Colonic mucosa (tissue), 4 donors: Measurements from ENCODE around the gene SLC39A12. TPM values are rescaled to one million over a fixed set of nuclear protein-coding genes. Genes with fewer than 3 reads are reported as not detected.

ENCODE experiments used
- DNase-seq: peaks from one replicate; pipeline ENCODE4 v3.0.0-alpha.2; 2020
- H3K27ac ChIP-seq: fragments of 200-600 bp; one replicate; pipeline ENCODE4 v1.8.0; 2021
- H3K27me3 ChIP-seq: fragments of 200-600 bp; one replicate; pipeline ENCODE4 v1.8.0; 2021
- H3K36me3 ChIP-seq: fragments of 200-600 bp; one replicate; pipeline ENCODE4 v1.8.0; 2021
- H3K4me1 ChIP-seq: fragments of 200-600 bp; one replicate; pipeline ENCODE4 v1.8.0; 2021; ENCODE audit warnings: mild to moderate bottlenecking
- H3K4me3 ChIP-seq: fragments of 200-600 bp; one replicate; pipeline ENCODE4 v1.8.0; 2021
- H3K9ac ChIP-seq, 2 donors: one replicate each; pipeline ENCODE4 v1.7.0; 2013; ENCODE audit warnings: control low read depth in 2 of 2, low read depth in 2 of 2, low read length in 2 of 2
- H3K9me3 ChIP-seq: fragments of 200-600 bp; one replicate; pipeline ENCODE4 v1.8.0; 2021
- CTCF ChIP-seq: fragments of 200-600 bp; IDR thresholded peaks from one replicate; pipeline ENCODE4 v1.8.0; 2022; ENCODE audit warnings: antibody characterized with exemption, mild to moderate bottlenecking
- intact Hi-C: fragments of 100-400 bp; cut with DNase I; formaldehyde crosslinking; loops from one replicate; pipeline ENCODE4 v1.14.1; 2022
- total RNA-seq, 2 donors: library from RNA; stranded (reverse); fragmentation: NEBNext Ultra II Directional in 1 of 2; extraction: Animal tissue kit (Norgen Biotek cat#: 25700) in 1 of 2; gene quantifications; one replicate each; pipeline ENCODE4 v1.2.1, GENCODE V29; 2021
- donor health status: healthy.
- donor health status: DM: no; HTN: no; CAD: no.
- donor health status: DM: no; HTN: no; CAD: no.

Gene SLC39A12
- total RNA-seq, 2 donors from 2014 or later, result 0.13 to 0.15 TPM

- no peak overlapping the region for H3K4me3 ChIP-seq
- no peaks in the 10 kb centered on the region for H3K27me3 ChIP-seq
- H3K36me3 ChIP-seq, result no peaks in the 10 kb centered on the region
- TF ChIP-seq CTCF, result no peak
- H3K9me3 ChIP-seq, result no peaks in the 10 kb centered on the region
- H3K27ac ChIP-seq, result no peak overlapping the region
- H3K9ac ChIP-seq, result no peak overlapping the region
- H3K4me1 ChIP-seq, result no peaks in the 10 kb centered on the region
- intact Hi-C loops, result no loop called here
- no peak for DNase-seq
Observed at GRCh38 chr10:18066947-18067346, 115.2 kb downstream of the SLC39A12 start.

- no peaks in the 10 kb centered on the region for H3K36me3 ChIP-seq
- TF ChIP-seq CTCF, result no peak
- no peaks in the 10 kb centered on the region for H3K27me3 ChIP-seq
Observed at GRCh38 chr10:18068401-18068800, 116.7 kb downstream of the SLC39A12 start.

GRCh38 chr10:18071591-18071990 lies 119.9 kb downstream of the SLC39A12 start:
- H3K27ac ChIP-seq, result no peak overlapping the region
- no peaks in the 10 kb centered on the region for H3K4me1 ChIP-seq
- H3K27me3 ChIP-seq, result no peaks in the 10 kb centered on the region
- DNase-seq, result no peak
- H3K4me3 ChIP-seq, result no peak overlapping the region
- H3K9me3 ChIP-seq, result no peaks in the 10 kb centered on the region
- H3K36me3 ChIP-seq, result no peaks in the 10 kb centered on the region
- H3K9ac ChIP-seq, result no peak overlapping the region
- intact Hi-C loops, result no loop called here
- TF ChIP-seq CTCF, result no peak

More at GRCh38 chr10:18068401-18068800, 116.7 kb downstream of the SLC39A12 start:
- no peak overlapping the region for H3K9ac ChIP-seq
- intact Hi-C loops, result no loop called here
- H3K4me1 ChIP-seq, result no peaks in the 10 kb centered on the region
- no peaks in the 10 kb centered on the region for H3K9me3 ChIP-seq
- H3K27ac ChIP-seq, result no peak overlapping the region
- H3K4me3 ChIP-seq, result no peak overlapping the region
- no peak for DNase-seq

GRCh38 chr10:18073314-18073713 lies 121.6 kb downstream of the SLC39A12 start:
- no peaks in the 10 kb centered on the region for H3K36me3 ChIP-seq
- intact Hi-C loops, result no loop called here
- no peak overlapping the region for H3K4me3 ChIP-seq
- no peaks in the 10 kb centered on the region for H3K4me1 ChIP-seq
- no peak for DNase-seq
- H3K27me3 ChIP-seq, result no peaks in the 10 kb centered on the region
- TF ChIP-seq CTCF, result no peak
- no peak overlapping the region for H3K9ac ChIP-seq
- H3K27ac ChIP-seq, result no peak overlapping the region
- no peaks in the 10 kb centered on the region for H3K9me3 ChIP-seq

- no peaks in the 10 kb centered on the region for H3K27me3 ChIP-seq
- H3K9ac ChIP-seq, result no peak overlapping the region
- intact Hi-C loops, result no loop called here
- no peaks in the 10 kb centered on the region for H3K4me1 ChIP-seq
- H3K9me3 ChIP-seq, result no peaks in the 10 kb centered on the region
- no peak overlapping the region for H3K4me3 ChIP-seq
- no peak overlapping the region for H3K27ac ChIP-seq
- DNase-seq, result no peak
- H3K36me3 ChIP-seq, result no peaks in the 10 kb centered on the region
- TF ChIP-seq CTCF, result no peak
Observed at GRCh38 chr10:18075881-18076280, 124.2 kb downstream of the SLC39A12 start.
